Vagina (tissue), 2 donors: ENCODE data around the gene QRICH1.

Source experiments
- CTCF ChIP-seq, 3 experiments: fragments of 450-650 bp in 2 of 3; fragments of 200-600 bp in 1 of 3; sonication (generic) in 1 of 3; IDR thresholded peaks; one replicate each; pipeline ENCODE4 v1.5.1; 2017 to 2019; ENCODE audit warnings: antibody characterized with exemption in 3 of 3, mild to moderate bottlenecking in 2 of 3, moderate library complexity in 2 of 3
- POLR2AphosphoS5 ChIP-seq, 2 donors: sonication (generic); formaldehyde crosslinking; IDR thresholded peaks; one replicate each; pipeline ENCODE4 v1.9.0; 2017; ENCODE audit warnings: antibody characterized with exemption in 2 of 2, mild to moderate bottlenecking in 2 of 2, low read depth in 1 of 2; ENCODE audit not compliant: insufficient read depth in 1 of 2

- TF ChIP-seq CTCF (IDR thresholded peaks at IDR 0.05) (peak in 1 of 3 experiments; percentile 2), POLR2AphosphoS5 (IDR thresholded peaks at IDR 0.05; ENCODE audit: insufficient read depth in 1 of 2, low read depth in 1 of 2) (peak; percentile 87 to 95)
These were observed 26.7 kb upstream of the QRICH1 start, which contains the start of gene USP19 for GRCh38 chr3:49120438-49121131.
